NT2/D1 (cell line): Measurements from ENCODE around the gene PKMYT1.

Experiments
- DNase-seq: peaks from one replicate; pipeline ENCODE4 v3.0.0-alpha.2; 2011; ENCODE audit warnings: low read depth, low spot score
- H3K27me3 ChIP-seq: 2 replicates; pipeline ENCODE4 v1.6.0; 2011; ENCODE audit warnings: mild to moderate bottlenecking; ENCODE audit not compliant: insufficient read length, insufficient read depth
- H3K36me3 ChIP-seq: 2 replicates; pipeline ENCODE4 v1.6.1; 2011; ENCODE audit warnings: mild to moderate bottlenecking, low read length, mixed read lengths; ENCODE audit not compliant: insufficient read depth, insufficient read length
- H3K4me1 ChIP-seq: 2 replicates; pipeline ENCODE4 v1.5.1; 2011; ENCODE audit not compliant: insufficient read depth, insufficient read length
- H3K4me3 ChIP-seq: 2 replicates; pipeline ENCODE4 v1.5.1; 2011; ENCODE audit warnings: low read depth; ENCODE audit not compliant: insufficient read length
- H3K9ac ChIP-seq: 2 replicates; pipeline ENCODE4 v1.6.0; 2011; ENCODE audit warnings: low read depth; ENCODE audit not compliant: insufficient read length
- H3K9me3 ChIP-seq: 2 replicates; pipeline ENCODE4 v1.5.1; 2011; ENCODE audit warnings: mild to moderate bottlenecking, low read length; ENCODE audit not compliant: insufficient read depth
- SUZ12 ChIP-seq: IDR thresholded peaks from 2 replicates; pipeline ENCODE4 v1.6.1; 2011; ENCODE audit not compliant: insufficient read length, insufficient read depth; ENCODE audit errors: extremely low read depth
- YY1 ChIP-seq: IDR thresholded peaks from 2 replicates; pipeline ENCODE4 v1.6.1; 2011; ENCODE audit not compliant: insufficient read length, insufficient read depth
- ZNF274 ChIP-seq: IDR thresholded peaks from 2 replicates; pipeline ENCODE4 v1.6.1; 2011; ENCODE audit warnings: mild to moderate bottlenecking, low read depth, low read length

PKMYT1 gene

GRCh38 chr16:2924901-2925755 lies 55.1 kb downstream of the PKMYT1 start:
- Histone ChIP-seq H3K27me3 (no peaks in the 10 kb centered on the region), H3K9ac (no peak overlapping the region), H3K4me1 (peaks cover 11% of the 10 kb centered on the region), H3K36me3 (peaks cover 22% of the 10 kb centered on the region), H3K9me3 (no peaks in the 10 kb centered on the region; the same call in 1 of the 2 replicates), H3K4me3 (no peak overlapping the region)
- no peak for DNase-seq
- TF ChIP-seq YY1 (no peak), SUZ12 (no peak), ZNF274 (no peak)

- peaks cover 5% of the 10 kb centered on the region for H3K4me1 ChIP-seq
- TF ChIP-seq SUZ12 (no peak), ZNF274 (no peak), YY1 (no peak)
- H3K9me3 ChIP-seq, result no peaks in the 10 kb centered on the region; the same call in 1 of the 2 replicates
- no peak for DNase-seq
- no peak overlapping the region for H3K9ac ChIP-seq
- no peak overlapping the region for H3K4me3 ChIP-seq
- peaks cover 17% of the 10 kb centered on the region for H3K36me3 ChIP-seq
- H3K27me3 ChIP-seq, result no peaks in the 10 kb centered on the region
Measured at GRCh38 chr16:2923481-2923880, 56.8 kb downstream of the PKMYT1 start.
